ENCODE data around the gene SPACA6. TPM values are rescaled to one million over a fixed set of nuclear protein-coding genes. Genes with fewer than 3 reads are reported as not detected.
A peak's percentile ranks its signal among the peaks of the same experiment; 100 is the strongest.
"Not testable (repeated sequence)": the region's sequence is repeated elsewhere in the genome, so short reads cannot be mapped to it uniquely, and the experiment has no call there.

The SPACA6 gene
- total RNA-seq, 1 donor from 2014 or later = 28.9 TPM

- H3K4me1 Mint-ChIP-seq (ENCODE audit: low read depth) = no peaks in the 10 kb centered on the region
- peaks cover 54% of the 10 kb centered on the region for H3K27me3 Mint-ChIP-seq
- H3K4me3 Mint-ChIP-seq (ENCODE audit: low read depth) = no peak overlapping the region
Measured at GRCh38 chr19:51664131-51664530, 29.0 kb upstream of the SPACA6 start.

GRCh38 chr19:51664997-51665396, 28.1 kb upstream of the SPACA6 start:
- TF ChIP-seq CTCF (IDR thresholded peaks at IDR 0.05; ENCODE audit: unreplicated experiment) = peak; percentile 20
- no peak for DNase-seq (ENCODE audit: low spot score, unreplicated experiment)
- no peak overlapping the region for H3K4me3 Mint-ChIP-seq (ENCODE audit: low read depth)
- peaks cover 50% of the 10 kb centered on the region for H3K27me3 Mint-ChIP-seq
- H3K9me3 Mint-ChIP-seq (ENCODE audit: low read depth) = no peaks in the 10 kb centered on the region
- no peak overlapping the region for H3K27ac Mint-ChIP-seq
- no peaks in the 10 kb centered on the region for H3K36me3 Mint-ChIP-seq (ENCODE audit: insufficient read depth)
- no peaks in the 10 kb centered on the region for H3K4me1 Mint-ChIP-seq (ENCODE audit: low read depth)

More at GRCh38 chr19:51664131-51664530, 29.0 kb upstream of the SPACA6 start:
- no peak for TF ChIP-seq CTCF (IDR thresholded peaks at IDR 0.05; ENCODE audit: unreplicated experiment)
- H3K36me3 Mint-ChIP-seq (ENCODE audit: insufficient read depth) = no peaks in the 10 kb centered on the region
- DNase-seq (ENCODE audit: low spot score, unreplicated experiment) = no peak
- H3K27ac Mint-ChIP-seq = no peak overlapping the region
- no peaks in the 10 kb centered on the region for H3K9me3 Mint-ChIP-seq (ENCODE audit: low read depth)

GRCh38 chr19:51668216-51668615, 24.9 kb upstream of the SPACA6 start:
- Mint-ChIP-seq H3K36me3 (ENCODE audit: insufficient read depth) (no peaks in the 10 kb centered on the region), H3K27ac (no peak overlapping the region)
- no peak for TF ChIP-seq CTCF (IDR thresholded peaks at IDR 0.05; ENCODE audit: unreplicated experiment)

GRCh38 chr19:51675911-51676565, 17.1 kb upstream of the SPACA6 start:
- peak; percentile 45 for TF ChIP-seq CTCF (IDR thresholded peaks at IDR 0.05; ENCODE audit: unreplicated experiment)
- not testable (repeated sequence) for H3K27ac Mint-ChIP-seq; DNase-seq (ENCODE audit: low spot score, unreplicated experiment)

More at GRCh38 chr19:51668216-51668615, 24.9 kb upstream of the SPACA6 start:
- peaks cover 30% of the 10 kb centered on the region for H3K27me3 Mint-ChIP-seq
- no peaks in the 10 kb centered on the region for H3K9me3 Mint-ChIP-seq (ENCODE audit: low read depth)
- no peak overlapping the region for H3K4me3 Mint-ChIP-seq (ENCODE audit: low read depth)
- DNase-seq (ENCODE audit: low spot score, unreplicated experiment) = no peak
- H3K4me1 Mint-ChIP-seq (ENCODE audit: low read depth) = no peaks in the 10 kb centered on the region

GRCh38 chr19:51676566-51677083, 16.5 kb upstream of the SPACA6 start:
- DNase-seq (ENCODE audit: low spot score, unreplicated experiment) = no peak
- H3K36me3 Mint-ChIP-seq (ENCODE audit: insufficient read depth) = no peaks in the 10 kb centered on the region
- no peak overlapping the region for H3K4me3 Mint-ChIP-seq (ENCODE audit: low read depth)
- peaks cover 32% of the 10 kb centered on the region for H3K27me3 Mint-ChIP-seq
- no peaks in the 10 kb centered on the region for H3K9me3 Mint-ChIP-seq (ENCODE audit: low read depth)
- H3K4me1 Mint-ChIP-seq (ENCODE audit: low read depth) = no peaks in the 10 kb centered on the region
- no peak overlapping the region for H3K27ac Mint-ChIP-seq
- TF ChIP-seq CTCF (IDR thresholded peaks at IDR 0.05; ENCODE audit: unreplicated experiment) = no peak

More at GRCh38 chr19:51675911-51676565, 17.1 kb upstream of the SPACA6 start:
- H3K36me3 Mint-ChIP-seq (ENCODE audit: insufficient read depth); H3K9me3 Mint-ChIP-seq (ENCODE audit: low read depth); H3K4me3 Mint-ChIP-seq (ENCODE audit: low read depth); H3K4me1 Mint-ChIP-seq (ENCODE audit: low read depth): not testable (repeated sequence)
- peaks cover 31% of the 10 kb centered on the region for H3K27me3 Mint-ChIP-seq

All from progenitor cell of endocrine pancreas (in vitro differentiated cells).